ENCODE measurements around the gene PORCN.
A peak's percentile ranks its signal among the peaks of the same experiment; 100 is the strongest.

Gene PORCN

DNA sequence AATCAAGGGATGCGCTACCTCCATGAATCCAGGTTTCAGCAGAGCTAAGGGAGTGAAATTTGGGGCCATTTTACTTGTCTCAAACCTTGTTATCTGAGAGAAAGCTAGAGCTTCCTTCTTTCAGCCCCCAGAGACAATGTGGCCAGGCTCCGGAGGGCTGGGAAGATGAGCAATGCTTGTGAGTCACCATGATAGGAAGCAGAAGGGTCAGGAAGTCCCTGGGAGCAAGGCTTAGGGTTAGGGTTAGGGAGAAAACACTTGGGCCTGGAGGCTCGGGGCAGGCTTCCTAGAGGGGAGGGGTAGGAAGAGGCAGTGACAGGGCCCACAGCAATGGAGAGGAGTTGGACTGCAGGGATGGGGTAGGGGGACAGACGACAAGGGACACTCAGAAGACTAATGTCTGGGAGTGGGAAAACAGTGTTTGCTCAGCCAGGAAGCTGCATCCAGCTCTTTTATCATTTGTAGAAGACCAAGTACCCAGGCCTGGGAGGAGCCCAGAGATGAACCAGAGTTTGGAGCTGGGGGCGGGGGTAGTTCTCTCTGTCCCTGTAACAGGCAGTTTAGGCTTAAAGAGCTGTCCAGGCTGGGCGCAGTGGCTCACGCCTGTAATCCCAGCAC, 16.4 kb upstream of the PORCN start:
- H3K4me2 ChIP-seq (ENCODE audit: low read length) = no peak overlapping the region
- no peak overlapping the region for H2AFZ ChIP-seq
- H3K4me3 ChIP-seq (ENCODE audit: low read depth, low read length) = no peak overlapping the region
- H3K9me3 ChIP-seq (ENCODE audit: control insufficient read depth, low read length) = no peaks in the 10 kb centered on the region
- H3K36me3 ChIP-seq (ENCODE audit: control insufficient read depth, insufficient read depth, low read length) = no peaks in the 10 kb centered on the region
- no peak overlapping the region for H3K9ac ChIP-seq
- H3K27me3 ChIP-seq (ENCODE audit: control insufficient read depth, insufficient read depth, low read length) = no peaks in the 10 kb centered on the region
- TF ChIP-seq, protein P1, sequence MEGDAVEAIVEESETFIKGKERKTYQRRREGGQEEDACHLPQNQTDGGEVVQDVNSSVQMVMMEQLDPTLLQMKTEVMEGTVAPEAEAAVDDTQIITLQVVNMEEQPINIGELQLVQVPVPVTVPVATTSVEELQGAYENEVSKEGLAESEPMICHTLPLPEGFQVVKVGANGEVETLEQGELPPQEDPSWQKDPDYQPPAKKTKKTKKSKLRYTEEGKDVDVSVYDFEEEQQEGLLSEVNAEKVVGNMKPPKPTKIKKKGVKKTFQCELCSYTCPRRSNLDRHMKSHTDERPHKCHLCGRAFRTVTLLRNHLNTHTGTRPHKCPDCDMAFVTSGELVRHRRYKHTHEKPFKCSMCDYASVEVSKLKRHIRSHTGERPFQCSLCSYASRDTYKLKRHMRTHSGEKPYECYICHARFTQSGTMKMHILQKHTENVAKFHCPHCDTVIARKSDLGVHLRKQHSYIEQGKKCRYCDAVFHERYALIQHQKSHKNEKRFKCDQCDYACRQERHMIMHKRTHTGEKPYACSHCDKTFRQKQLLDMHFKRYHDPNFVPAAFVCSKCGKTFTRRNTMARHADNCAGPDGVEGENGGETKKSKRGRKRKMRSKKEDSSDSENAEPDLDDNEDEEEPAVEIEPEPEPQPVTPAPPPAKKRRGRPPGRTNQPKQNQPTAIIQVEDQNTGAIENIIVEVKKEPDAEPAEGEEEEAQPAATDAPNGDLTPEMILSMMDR (IDR thresholded peaks at IDR 0.05) = no peak
- H3K4me1 ChIP-seq = no peaks in the 10 kb centered on the region
- no peaks in the 10 kb centered on the region for H3K79me2 ChIP-seq
- H3K27ac ChIP-seq = no peak overlapping the region

DNA sequence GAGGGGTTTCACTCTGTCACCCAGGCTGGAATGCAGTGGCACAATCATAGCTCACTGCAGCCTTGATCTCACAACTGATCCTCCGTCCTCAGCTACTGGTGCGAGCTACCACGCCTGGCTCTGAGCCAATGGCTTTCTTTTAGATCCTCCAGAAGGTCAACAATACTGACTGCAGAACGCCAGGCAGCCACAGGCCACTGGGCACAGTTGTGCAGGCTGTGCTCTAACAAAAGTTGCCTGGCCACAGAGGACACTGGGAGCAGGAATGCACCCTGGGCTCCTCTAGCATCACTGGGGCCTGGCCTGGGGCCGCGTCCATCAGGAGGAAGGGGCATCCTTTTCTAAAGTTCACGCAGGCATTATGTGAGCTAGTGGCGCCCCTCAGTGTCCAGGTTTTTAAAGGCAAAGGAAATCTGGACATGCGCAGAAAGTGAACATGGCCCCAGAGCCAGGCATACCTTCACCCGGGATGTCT, 14.9 kb upstream of the PORCN start:
- H3K36me3 ChIP-seq (ENCODE audit: control insufficient read depth, insufficient read depth, low read length) = no peaks in the 10 kb centered on the region
- H3K27me3 ChIP-seq (ENCODE audit: control insufficient read depth, insufficient read depth, low read length) = no peaks in the 10 kb centered on the region
- no peak overlapping the region for H3K4me3 ChIP-seq (ENCODE audit: low read depth, low read length)
- no peak overlapping the region for H3K27ac ChIP-seq
- no peak overlapping the region for H3K9ac ChIP-seq
- no peaks in the 10 kb centered on the region for H3K79me2 ChIP-seq
- no peaks in the 10 kb centered on the region for H3K4me1 ChIP-seq
- H3K9me3 ChIP-seq (ENCODE audit: control insufficient read depth, low read length) = no peaks in the 10 kb centered on the region
- TF ChIP-seq, protein P1 (IDR thresholded peaks at IDR 0.05) = peak; percentile 26
- H3K4me2 ChIP-seq (ENCODE audit: low read length) = no peak overlapping the region
- H2AFZ ChIP-seq = no peak overlapping the region

DNA sequence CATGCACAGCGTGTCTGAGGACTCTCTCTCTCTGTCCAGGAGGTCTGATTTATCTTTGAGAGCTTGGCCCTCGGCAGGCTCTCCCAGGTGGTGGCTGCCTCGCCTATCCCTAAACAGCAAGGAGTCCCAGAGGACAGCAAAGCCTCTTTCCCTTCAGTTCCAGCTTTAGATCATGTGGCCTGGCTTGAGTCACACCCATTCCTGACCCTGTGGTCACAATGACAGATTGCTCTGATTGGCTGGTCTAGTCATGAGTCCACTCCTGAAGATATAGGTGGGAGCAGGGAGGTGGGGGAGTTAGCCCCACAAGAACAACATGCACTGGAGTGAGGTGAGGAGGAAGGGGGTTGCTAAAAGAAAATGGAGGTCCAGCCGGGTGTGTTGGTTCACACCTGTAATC, 12.1 kb upstream of the PORCN start:
- Histone ChIP-seq H3K9ac (no peak overlapping the region), H3K27ac (no peak overlapping the region), H3K27me3 (ENCODE audit: control insufficient read depth, insufficient read depth, low read length) (no peaks in the 10 kb centered on the region)

DNA sequence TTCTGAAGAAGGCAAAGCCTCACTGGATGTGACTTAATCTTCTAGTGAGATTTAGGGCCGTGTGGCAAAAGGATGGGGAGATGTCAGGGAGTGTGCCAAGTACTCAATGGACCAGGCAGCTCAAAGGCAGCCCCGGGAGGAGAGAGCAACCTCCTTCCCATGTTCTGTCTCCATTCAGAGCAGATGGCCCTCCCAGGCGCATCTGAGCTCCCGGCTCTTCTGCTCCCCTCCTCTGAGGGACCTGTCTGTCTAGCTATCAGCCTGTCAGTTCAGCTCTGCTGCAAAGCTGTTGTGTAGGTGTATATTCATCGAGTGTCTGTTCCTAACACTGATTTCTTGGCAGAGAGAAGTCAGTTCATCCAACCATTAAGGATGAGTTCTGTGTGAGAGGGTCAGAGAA, 10.9 kb upstream of the PORCN start:
- TF ChIP-seq, protein P1 (IDR thresholded peaks at IDR 0.05) = no peak
- H3K27ac ChIP-seq = no peak overlapping the region

More for the DNA sequence above, 12.1 kb upstream of the PORCN start:
- Histone ChIP-seq H3K79me2 (no peaks in the 10 kb centered on the region), H3K4me3 (ENCODE audit: low read depth, low read length) (no peak overlapping the region), H3K9me3 (ENCODE audit: control insufficient read depth, low read length) (no peaks in the 10 kb centered on the region), H3K4me2 (ENCODE audit: low read length) (no peak overlapping the region), H3K4me1 (no peaks in the 10 kb centered on the region), H2AFZ (no peak overlapping the region), H3K36me3 (ENCODE audit: control insufficient read depth, insufficient read depth, low read length) (no peaks in the 10 kb centered on the region)
- TF ChIP-seq, protein P1 (IDR thresholded peaks at IDR 0.05) = no peak

DNA sequence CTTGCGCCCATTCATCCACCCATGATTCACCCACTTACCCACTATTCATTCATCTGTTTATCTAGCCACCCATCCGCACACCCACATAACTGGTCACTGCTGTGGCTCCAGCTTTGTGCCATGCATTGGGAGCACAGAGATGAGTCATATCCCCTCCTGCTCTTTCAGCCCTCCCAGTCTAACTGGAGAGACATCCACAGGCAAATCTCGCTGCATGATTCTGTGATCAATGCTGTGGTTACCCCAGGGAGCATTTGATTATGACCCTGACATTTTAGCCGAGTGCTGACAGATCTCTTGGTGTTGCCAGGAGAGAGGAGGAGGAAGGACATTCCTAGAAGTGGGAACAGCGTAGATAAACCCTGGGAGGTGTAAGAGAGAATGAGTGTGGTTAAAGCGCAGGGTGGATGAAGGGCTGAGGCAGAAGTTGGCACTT, 10.4 kb upstream of the PORCN start:
- TF ChIP-seq, protein P1 (IDR thresholded peaks at IDR 0.05) = no peak
- H3K9ac ChIP-seq = no peak overlapping the region
- H3K4me1 ChIP-seq = no peaks in the 10 kb centered on the region
- no peak overlapping the region for H3K27ac ChIP-seq
- no peaks in the 10 kb centered on the region for H3K27me3 ChIP-seq (ENCODE audit: control insufficient read depth, insufficient read depth, low read length)
- no peaks in the 10 kb centered on the region for H3K36me3 ChIP-seq (ENCODE audit: control insufficient read depth, insufficient read depth, low read length)
- no peak overlapping the region for H3K4me3 ChIP-seq (ENCODE audit: low read depth, low read length)
- no peaks in the 10 kb centered on the region for H3K9me3 ChIP-seq (ENCODE audit: control insufficient read depth, low read length)
- H3K4me2 ChIP-seq (ENCODE audit: low read length) = no peak overlapping the region
- H3K79me2 ChIP-seq = no peaks in the 10 kb centered on the region
- H2AFZ ChIP-seq = no peak overlapping the region

More for the DNA sequence above, 10.9 kb upstream of the PORCN start:
- no peaks in the 10 kb centered on the region for H3K36me3 ChIP-seq (ENCODE audit: control insufficient read depth, insufficient read depth, low read length)
- no peak overlapping the region for H3K4me3 ChIP-seq (ENCODE audit: low read depth, low read length)
- H2AFZ ChIP-seq = no peak overlapping the region
- no peaks in the 10 kb centered on the region for H3K9me3 ChIP-seq (ENCODE audit: control insufficient read depth, low read length)
- no peaks in the 10 kb centered on the region for H3K4me1 ChIP-seq
- no peak overlapping the region for H3K9ac ChIP-seq
- H3K27me3 ChIP-seq (ENCODE audit: control insufficient read depth, insufficient read depth, low read length) = no peaks in the 10 kb centered on the region
- no peak overlapping the region for H3K4me2 ChIP-seq (ENCODE audit: low read length)
- no peaks in the 10 kb centered on the region for H3K79me2 ChIP-seq

Data from parathyroid adenoma (tissue), 2 donors.